Neuronal stem cell (in vitro differentiated cells): Measurements from ENCODE around the gene UGT1A10.

Experiments
- DNase-seq: peaks from one replicate; pipeline ENCODE4 v3.0.0-alpha.2; 2013; ENCODE audit warnings: low spot score
- H2AFZ ChIP-seq: one replicate; pipeline ENCODE4 v1.6.1; 2013; ENCODE audit warnings: mild to moderate bottlenecking, low read length, inconsistent platforms
- H2AK5ac ChIP-seq: 2 replicates; pipeline ENCODE4 v1.6.1; 2013; ENCODE audit warnings: low read depth, mild to moderate bottlenecking, inconsistent platforms, low read length, moderate library complexity, mixed read lengths
- H2BK120ac ChIP-seq: 2 replicates; pipeline ENCODE4 v1.6.1; 2013; ENCODE audit warnings: low read depth, mild to moderate bottlenecking, inconsistent platforms, low read length, moderate library complexity, mixed read lengths
- H2BK12ac ChIP-seq: one replicate; pipeline ENCODE4 v1.6.1; 2013; ENCODE audit warnings: low read length, inconsistent platforms
- H2BK15ac ChIP-seq: 2 replicates; pipeline ENCODE4 v1.6.1; 2013; ENCODE audit warnings: mild to moderate bottlenecking, low read length, inconsistent platforms, mixed read lengths
- H2BK5ac ChIP-seq: one replicate; pipeline ENCODE4 v1.6.1; 2013; ENCODE audit warnings: inconsistent platforms, mild to moderate bottlenecking, low read length, moderate library complexity
- H3K14ac ChIP-seq: one replicate; pipeline ENCODE4 v1.6.1; 2013; ENCODE audit warnings: low read length, inconsistent platforms
- H3K18ac ChIP-seq: 2 replicates; pipeline ENCODE4 v1.6.1; 2013; ENCODE audit warnings: low read length, inconsistent platforms
- H3K23ac ChIP-seq: 2 replicates; pipeline ENCODE4 v1.6.1; 2013; ENCODE audit warnings: low read depth, mild to moderate bottlenecking, mixed read lengths, low read length, inconsistent platforms; ENCODE audit not compliant: poor library complexity
- H3K27ac ChIP-seq: replicated peaks from 3 replicates; pipeline ENCODE4 v1.5.1; 2013; ENCODE audit warnings: low read length, inconsistent platforms
- H3K27me3 ChIP-seq, 3 experiments: 2 replicates each; pipeline ENCODE4 v1.6.1; 2013; ENCODE audit warnings: low read length in 3 of 3, mild to moderate bottlenecking in 2 of 3, inconsistent platforms in 1 of 3, low read depth in 1 of 3, mixed read lengths in 1 of 3, moderate library complexity in 1 of 3; ENCODE audit not compliant: control insufficient read depth in 3 of 3, insufficient read depth in 3 of 3
- H3K36me3 ChIP-seq, 2 donors: replicated peaks in 1 of 2; 2 replicates each; pipeline ENCODE4 v1.6.1; 2013; ENCODE audit warnings: low read length in 2 of 2; ENCODE audit not compliant: control insufficient read depth in 2 of 2, insufficient read depth in 2 of 2
- H3K4ac ChIP-seq: 2 replicates; pipeline ENCODE4 v1.6.1; 2013; ENCODE audit warnings: inconsistent platforms, mild to moderate bottlenecking, low read length, moderate library complexity
- H3K4me1 ChIP-seq, 2 donors: 1 replicate in 1 of 2; 2 replicates in 1 of 2; pipeline ENCODE4 v1.6.1; 2013; ENCODE audit warnings: low read length in 2 of 2, low read depth in 1 of 2; ENCODE audit not compliant: control insufficient read depth in 2 of 2, insufficient read depth in 1 of 2
- H3K4me2 ChIP-seq: one replicate; pipeline ENCODE4 v1.6.1; 2013; ENCODE audit warnings: mild to moderate bottlenecking, low read length, inconsistent platforms; ENCODE audit not compliant: insufficient read depth, poor library complexity, severe bottlenecking
- H3K4me3 ChIP-seq, 2 donors: 2 replicates each; pipeline ENCODE4 v1.5.1; 2013; ENCODE audit warnings: low read length in 2 of 2, mild to moderate bottlenecking in 2 of 2, inconsistent platforms in 1 of 2, moderate library complexity in 1 of 2
- H3K79me1 ChIP-seq: one replicate; pipeline ENCODE4 v1.6.1; 2013; ENCODE audit warnings: low read depth, mild to moderate bottlenecking, inconsistent platforms, low read length, moderate library complexity
- H3K9ac ChIP-seq: one replicate; pipeline ENCODE4 v1.6.1; 2013; ENCODE audit warnings: mild to moderate bottlenecking, low read depth, low read length, inconsistent platforms; ENCODE audit not compliant: poor library complexity
- H3K9me3 ChIP-seq, 2 donors: replicated peaks in 1 of 2; 2 replicates each; pipeline versions ENCODE3 to v1.6.1; 2013; ENCODE audit warnings: low read length in 2 of 2, mild to moderate bottlenecking in 2 of 2, inconsistent platforms in 1 of 2, low read depth in 1 of 2, mixed read lengths in 1 of 2, moderate library complexity in 1 of 2; ENCODE audit not compliant: control insufficient read depth in 2 of 2, insufficient read depth in 1 of 2
- H4K8ac ChIP-seq: one replicate; pipeline ENCODE4 v1.6.1; 2013; ENCODE audit warnings: low read depth, mild to moderate bottlenecking, inconsistent platforms, low read length, moderate library complexity
- H4K91ac ChIP-seq: one replicate; pipeline ENCODE4 v1.6.1; 2013; ENCODE audit warnings: low read length, low read depth, mild to moderate bottlenecking, inconsistent platforms; ENCODE audit not compliant: poor library complexity
- WGBS, 2 donors: extraction: QIAGEN DNeasy Blood & Tissue Kit; methylation state at CpG; one replicate each; pipeline ENCODE4 v1.1.7; 2013; ENCODE audit warnings: missing lambda C conversion rate in 2 of 2, mixed read lengths in 1 of 2; ENCODE audit not compliant: insufficient read length in 2 of 2, insufficient replicate concordance in 1 of 2; ENCODE audit errors: extremely low coverage in 2 of 2; 5-methylcytosine and 5-hydroxymethylcytosine counted together

Gene UGT1A10

DNA sequence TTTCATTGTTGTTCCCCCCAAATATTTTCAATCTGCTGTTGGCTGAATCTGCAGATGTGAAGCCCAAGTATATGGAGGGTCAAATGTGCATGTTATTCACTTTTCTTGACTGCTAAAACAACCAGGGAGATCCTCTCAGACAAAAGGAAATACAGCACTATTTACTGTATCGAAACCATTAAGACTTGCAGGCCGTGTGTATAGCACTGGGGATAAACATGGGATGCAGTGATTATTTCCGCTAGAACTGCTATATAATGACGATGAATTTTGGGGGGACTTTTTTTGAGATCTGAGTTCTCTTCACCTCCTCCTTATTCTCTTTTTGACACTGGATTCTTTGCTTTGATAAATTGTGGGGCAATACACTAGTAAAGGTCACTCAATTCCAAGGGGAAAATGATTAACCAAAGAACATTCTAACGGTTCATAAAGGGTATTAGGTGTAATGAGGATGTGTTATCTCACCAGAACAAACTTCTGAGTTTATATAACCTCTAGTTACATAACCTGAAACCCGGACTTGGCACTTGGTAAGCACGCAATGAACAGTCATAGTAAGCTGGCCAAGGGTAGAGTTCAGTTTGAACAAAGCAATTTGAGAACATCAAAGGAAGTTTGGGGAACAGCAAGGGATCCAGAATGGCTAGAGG, 120.3 kb downstream of the UGT1A10 start:
- no peak for DNase-seq
- no peaks in the 10 kb centered on the region for H3K27me3 ChIP-seq
- no peak overlapping the region for H2BK12ac ChIP-seq
- no peak overlapping the region for H2BK15ac ChIP-seq
- WGBS, 2 donors = no CpG with 5 or more reads among the region's 7 CpGs
- H2AFZ ChIP-seq = no peak overlapping the region
- H3K4me3 ChIP-seq = no peak overlapping the region
- no peak overlapping the region for H3K9ac ChIP-seq
- no peak overlapping the region for H3K14ac ChIP-seq
- no peak overlapping the region for H2BK120ac ChIP-seq
- peaks cover 0 to 4% of the 10 kb centered on the region in 2 donors for H3K4me1 ChIP-seq
- H4K8ac ChIP-seq = no peak overlapping the region
- H3K36me3 ChIP-seq = no peaks in the 10 kb centered on the region
- no peak overlapping the region for H3K23ac ChIP-seq
- no peak overlapping the region for H4K91ac ChIP-seq
- no peak overlapping the region for H3K4me2 ChIP-seq
- no peak overlapping the region for H3K18ac ChIP-seq
- no peak overlapping the region for H3K27ac ChIP-seq
- no peak overlapping the region for H3K4ac ChIP-seq
- H3K79me1 ChIP-seq = no peaks in the 10 kb centered on the region
- no peak overlapping the region for H2BK5ac ChIP-seq
- H3K9me3 ChIP-seq = peaks cover 1 to 8% of the 10 kb centered on the region in 2 donors
- no peak overlapping the region for H2AK5ac ChIP-seq

DNA sequence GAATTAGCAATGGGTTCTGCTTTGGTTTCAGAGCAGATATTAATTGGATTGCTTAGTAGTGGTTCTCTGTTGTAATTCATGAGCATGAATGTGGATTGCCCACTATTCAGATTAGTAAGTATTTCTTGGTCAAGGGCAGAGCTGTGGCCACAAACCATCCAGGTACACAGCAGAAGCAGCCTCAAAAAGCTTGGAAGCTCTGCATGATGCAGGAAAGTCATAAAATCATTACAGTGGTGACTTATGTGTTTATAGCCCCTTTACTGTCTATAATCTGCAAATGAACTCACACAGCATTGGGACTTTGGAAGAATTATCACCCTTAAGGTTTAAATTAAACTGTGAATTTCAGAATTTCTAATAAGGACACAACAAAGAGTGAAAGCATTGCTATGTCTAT, 121.9 kb downstream of the UGT1A10 start:
- Histone ChIP-seq H3K4ac (no peak overlapping the region), H3K4me3 (no peak overlapping the region), H3K27ac (no peak overlapping the region), H4K91ac (no peak overlapping the region), H3K9ac (no peak overlapping the region), H2BK15ac (no peak overlapping the region), H2BK120ac (no peak overlapping the region), H3K4me1 (no peaks in the 10 kb centered on the region), H2BK12ac (no peak overlapping the region), H3K14ac (no peak overlapping the region), H3K27me3 (no peaks in the 10 kb centered on the region), H3K36me3 (no peaks in the 10 kb centered on the region), H3K9me3 (peaks cover 0 to 7% of the 10 kb centered on the region in 2 donors), H3K23ac (no peak overlapping the region), H2AFZ (no peak overlapping the region), H3K79me1 (no peaks in the 10 kb centered on the region), H4K8ac (no peak overlapping the region), H3K4me2 (no peak overlapping the region), H2BK5ac (no peak overlapping the region), H2AK5ac (no peak overlapping the region), H3K18ac (no peak overlapping the region)
- no peak for DNase-seq

DNA sequence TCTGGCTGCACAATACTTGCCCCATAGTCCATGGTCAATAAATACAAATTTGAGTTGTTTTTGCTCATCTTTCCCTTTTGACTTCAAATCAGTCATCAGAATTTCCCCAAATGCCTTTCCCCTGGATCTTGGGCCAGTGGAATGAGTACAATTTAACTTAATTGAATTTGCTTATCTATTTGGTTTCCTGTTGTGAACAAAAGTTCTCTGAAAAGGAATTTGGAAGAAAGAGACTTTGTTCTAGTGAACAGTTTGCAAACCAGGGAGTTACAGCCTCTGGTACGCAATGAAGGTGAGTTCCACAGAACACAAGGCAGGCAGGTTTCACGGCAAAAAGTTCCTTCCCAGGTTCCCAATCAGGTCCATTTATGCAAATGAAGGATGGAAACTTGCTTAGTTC, 122.6 kb downstream of the UGT1A10 start:
- Histone ChIP-seq H2AK5ac (no peak overlapping the region), H3K18ac (no peak overlapping the region), H3K36me3 (no peaks in the 10 kb centered on the region), H2BK120ac (no peak overlapping the region), H4K91ac (no peak overlapping the region), H3K4me3 (no peak overlapping the region), H2BK15ac (no peak overlapping the region), H4K8ac (no peak overlapping the region), H3K4me2 (no peak overlapping the region), H3K79me1 (no peaks in the 10 kb centered on the region), H3K27ac (no peak overlapping the region), H3K4me1 (no peaks in the 10 kb centered on the region), H2BK12ac (no peak overlapping the region), H3K4ac (no peak overlapping the region), H3K9ac (no peak overlapping the region), H3K14ac (no peak overlapping the region), H3K9me3 (peaks cover 0 to 3% of the 10 kb centered on the region in 2 donors), H2AFZ (no peak overlapping the region), H3K27me3 (no peaks in the 10 kb centered on the region), H3K23ac (no peak overlapping the region), H2BK5ac (no peak overlapping the region)
- WGBS, 2 donors = no CpG with 5 or more reads among the region's 2 CpGs
- DNase-seq = no peak

DNA sequence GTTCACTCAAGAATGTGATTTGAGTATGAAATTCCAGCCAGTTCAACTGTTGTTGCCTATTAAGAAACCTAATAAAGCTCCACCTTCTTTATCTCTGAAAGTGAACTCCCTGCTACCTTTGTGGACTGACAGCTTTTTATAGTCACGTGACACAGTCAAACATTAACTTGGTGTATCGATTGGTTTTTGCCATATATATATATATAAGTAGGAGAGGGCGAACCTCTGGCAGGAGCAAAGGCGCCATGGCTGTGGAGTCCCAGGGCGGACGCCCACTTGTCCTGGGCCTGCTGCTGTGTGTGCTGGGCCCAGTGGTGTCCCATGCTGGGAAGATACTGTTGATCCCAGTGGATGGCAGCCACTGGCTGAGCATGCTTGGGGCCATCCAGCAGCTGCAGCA, 123.8 kb downstream of the UGT1A10 start, which contains the start of gene UGT1A1:
Gene UGT1A1, plus strand, starts transcription at position 228 of the 400 bp plus-strand sequence. Its CDS starts 18 bp downstream, at position 246.
- no CpG with 5 or more reads among the region's 6 CpGs for WGBS, 2 donors

More for the DNA sequence above, 123.8 kb downstream of the UGT1A10 start, which contains the start of gene UGT1A1:
- H3K14ac ChIP-seq = no peak within 1 kb of the TSS
- H3K4me2 ChIP-seq = no peak within 1 kb of the TSS
- H4K8ac ChIP-seq = no peak within 1 kb of the TSS
- H3K9ac ChIP-seq = no peak within 1 kb of the TSS
- no peaks in the 10 kb centered on the region for H3K4me1 ChIP-seq
- no peaks in the 10 kb centered on the region for H3K27me3 ChIP-seq
- no peak within 1 kb of the TSS for H3K23ac ChIP-seq
- no peak within 1 kb of the TSS for H2BK15ac ChIP-seq
- H3K18ac ChIP-seq = peak within 1 kb of the TSS; percentile 67
- H3K9me3 ChIP-seq = peaks cover 0 to under 1% of the 10 kb centered on the region in 2 donors
- H4K91ac ChIP-seq = no peak within 1 kb of the TSS
- no peak within 1 kb of the TSS for H3K4me3 ChIP-seq
- no peaks in the 10 kb centered on the region for H3K36me3 ChIP-seq
- peak within 1 kb of the TSS; percentile 18 for H2BK5ac ChIP-seq
- H2BK120ac ChIP-seq = no peak within 1 kb of the TSS
- peak within 1 kb of the TSS; percentile 40 for H3K4ac ChIP-seq
- no peak within 1 kb of the TSS for H2BK12ac ChIP-seq
- H2AK5ac ChIP-seq = no peak within 1 kb of the TSS
- H3K79me1 ChIP-seq = no peaks in the 10 kb centered on the region
- DNase-seq = no peak
- H2AFZ ChIP-seq = peak within 1 kb of the TSS; percentile 6
- H3K27ac ChIP-seq = no peak within 1 kb of the TSS
